NCI-H774 (cell line): ENCODE measurements around the gene ST8SIA2.

Source experiments
- DNase-seq: peaks from one replicate; lab custom pipeline; 2025; lab: John Stamatoyannopoulos, UW

The ST8SIA2 gene, protein sequence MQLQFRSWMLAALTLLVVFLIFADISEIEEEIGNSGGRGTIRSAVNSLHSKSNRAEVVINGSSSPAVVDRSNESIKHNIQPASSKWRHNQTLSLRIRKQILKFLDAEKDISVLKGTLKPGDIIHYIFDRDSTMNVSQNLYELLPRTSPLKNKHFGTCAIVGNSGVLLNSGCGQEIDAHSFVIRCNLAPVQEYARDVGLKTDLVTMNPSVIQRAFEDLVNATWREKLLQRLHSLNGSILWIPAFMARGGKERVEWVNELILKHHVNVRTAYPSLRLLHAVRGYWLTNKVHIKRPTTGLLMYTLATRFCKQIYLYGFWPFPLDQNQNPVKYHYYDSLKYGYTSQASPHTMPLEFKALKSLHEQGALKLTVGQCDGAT

DNA sequence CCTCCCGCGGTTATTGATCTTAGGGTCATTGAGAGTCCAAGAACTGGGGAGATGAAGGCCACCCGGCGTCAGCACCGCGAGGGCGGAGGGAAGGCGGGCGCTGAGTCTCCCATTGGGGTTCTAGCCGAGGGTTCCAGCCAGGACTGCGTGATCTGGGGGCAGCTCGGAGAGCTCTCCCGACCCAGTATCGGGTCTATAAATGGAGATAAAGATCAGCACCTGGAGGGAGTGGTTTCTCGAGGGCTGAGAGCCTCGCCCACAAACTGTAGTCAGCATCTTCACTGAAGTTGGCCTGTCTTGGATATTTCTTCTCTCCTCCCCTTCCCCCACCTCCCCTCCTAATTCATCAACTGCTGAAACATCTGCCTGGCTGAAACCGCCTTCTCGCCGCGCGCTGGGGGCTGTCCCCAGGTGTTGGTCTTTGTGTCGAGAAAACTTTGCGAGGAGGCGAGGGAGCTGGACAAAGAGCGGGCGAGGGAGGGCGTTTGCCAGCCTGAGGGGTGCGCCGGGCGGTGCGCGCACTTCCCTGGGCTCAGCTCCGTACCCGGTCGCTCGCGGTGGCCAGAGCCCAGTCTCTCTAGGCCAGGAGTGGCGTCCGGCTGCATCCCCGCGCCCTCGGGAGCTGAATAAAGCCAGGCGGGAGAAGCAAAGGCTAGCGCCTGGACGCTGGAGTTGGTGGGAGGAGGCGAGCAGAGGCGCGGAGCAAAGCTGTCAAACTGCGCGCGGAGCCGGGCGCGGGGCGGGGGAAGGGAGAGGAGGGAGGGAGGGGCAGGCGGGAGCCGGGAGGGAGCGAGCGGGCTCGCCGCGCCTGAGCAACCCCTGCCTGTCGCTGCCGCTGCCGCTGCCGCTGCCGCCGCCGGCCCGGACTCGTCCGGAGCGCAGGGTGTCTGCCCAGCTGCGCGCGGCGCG, at the start of gene ST8SIA2:
TSS of gene ST8SIA2 (plus strand) at position 811 of the 909 bp plus-strand sequence. CDS start 184 bp downstream, outside the sequence.
- DNase-seq: no peak

DNA sequence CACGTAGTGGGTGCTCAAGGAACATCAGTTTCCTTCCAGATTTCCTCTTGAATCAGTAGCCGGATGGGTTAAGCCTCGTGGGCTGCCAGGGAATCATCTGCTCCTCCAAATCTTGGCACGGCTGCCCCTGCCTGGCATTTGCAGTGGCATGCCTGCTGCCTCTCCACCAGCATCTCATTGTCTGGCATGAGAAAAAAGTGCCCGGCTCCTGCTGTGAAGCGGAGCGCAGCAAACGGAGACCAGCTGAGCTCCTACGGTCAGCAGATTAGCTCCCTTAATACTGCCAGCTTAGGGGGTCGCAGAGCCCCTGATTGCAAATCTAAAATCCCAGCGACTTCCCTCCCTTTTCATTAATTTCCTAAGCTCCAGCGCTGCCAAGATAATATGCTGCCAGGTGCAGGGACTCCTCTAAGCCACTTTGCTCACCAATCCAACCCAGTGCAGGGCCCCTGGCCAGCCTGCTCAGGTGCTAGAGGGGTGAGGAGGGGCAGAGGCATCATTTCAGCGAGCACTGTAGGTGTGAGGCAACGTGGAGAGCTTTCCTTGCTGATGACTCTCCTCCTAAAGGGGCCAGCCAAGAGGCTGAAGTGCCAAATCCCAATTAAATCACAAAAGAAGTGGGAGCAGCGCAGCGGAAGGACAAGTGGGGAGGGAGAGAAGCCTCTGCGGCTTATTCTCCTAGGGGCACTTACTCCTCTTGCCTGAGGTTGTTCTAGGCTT, 49.6 kb upstream of the ST8SIA2 start:
- DNase-seq: no peak

DNA sequence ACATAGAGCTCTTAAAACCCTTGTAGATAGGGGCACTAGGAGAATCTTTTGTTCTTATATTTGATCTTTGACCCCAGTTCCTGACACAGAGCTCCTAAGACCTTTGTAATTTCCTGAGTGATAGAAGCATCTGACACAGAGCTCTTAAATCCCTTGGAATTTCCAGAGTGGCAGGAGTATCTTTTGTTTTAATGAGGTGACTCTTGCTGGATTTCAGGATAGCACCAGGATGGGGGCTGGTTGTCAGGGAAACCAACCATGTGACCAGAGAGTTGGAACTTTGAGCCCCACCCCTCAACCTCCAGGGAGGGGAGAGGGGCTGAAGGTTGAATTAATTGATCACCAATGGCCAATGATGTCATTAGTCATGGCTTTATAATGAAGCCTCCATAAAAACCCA, 47.6 kb upstream of the ST8SIA2 start:
- DNase-seq: no peak

DNA sequence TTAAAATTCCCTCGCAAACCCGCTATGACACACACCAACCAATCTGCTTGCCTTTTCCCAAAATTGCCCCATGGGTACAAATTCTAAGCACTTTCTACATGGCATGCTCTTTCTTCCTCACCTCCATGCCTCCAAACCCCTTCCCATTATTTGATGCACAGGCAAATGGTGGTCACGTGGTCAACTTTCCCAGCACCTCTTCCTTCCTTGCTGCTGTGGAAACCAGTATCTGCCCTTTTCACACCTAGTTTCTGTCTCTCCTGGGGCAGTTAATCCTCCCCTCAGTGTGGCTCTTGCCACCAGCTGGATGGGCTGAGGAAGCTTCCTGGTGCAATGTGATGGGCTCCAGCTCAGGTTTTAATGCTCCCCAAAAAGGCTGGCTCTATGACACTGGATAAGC, 38.4 kb upstream of the ST8SIA2 start:
- no peak for DNase-seq

DNA sequence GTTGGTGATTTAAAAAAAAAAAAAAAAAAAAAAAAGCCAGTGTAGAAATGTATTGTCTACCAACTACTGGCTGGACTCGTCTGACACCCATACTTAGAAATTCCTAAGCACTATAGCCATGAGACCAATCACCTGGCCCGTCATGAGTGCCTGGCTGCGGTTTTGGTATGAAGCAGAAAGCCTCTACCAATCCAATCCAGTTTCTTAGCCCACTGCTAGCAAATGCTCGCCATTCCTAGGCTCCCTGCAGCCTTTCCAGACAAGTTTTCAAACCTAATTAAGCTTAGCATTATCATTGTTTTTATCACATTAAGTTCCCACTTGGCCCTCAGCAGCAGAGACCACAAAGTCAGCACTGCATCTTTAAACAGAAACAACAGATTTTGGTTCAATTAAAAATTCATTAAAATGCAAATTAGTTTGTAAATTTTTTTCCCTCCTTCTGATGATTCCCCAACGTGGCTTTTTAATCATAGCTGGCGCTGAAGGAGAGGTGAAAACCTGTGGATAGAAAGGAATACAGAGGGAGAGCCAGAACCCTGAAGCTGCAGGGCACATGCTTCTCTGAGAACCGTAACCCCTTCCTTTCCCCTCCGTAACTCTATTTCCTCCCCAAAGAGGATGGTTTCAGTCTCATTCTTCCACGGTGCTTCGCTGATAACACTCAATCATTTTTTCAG, 32.2 kb upstream of the ST8SIA2 start:
- DNase-seq: no peak

DNA sequence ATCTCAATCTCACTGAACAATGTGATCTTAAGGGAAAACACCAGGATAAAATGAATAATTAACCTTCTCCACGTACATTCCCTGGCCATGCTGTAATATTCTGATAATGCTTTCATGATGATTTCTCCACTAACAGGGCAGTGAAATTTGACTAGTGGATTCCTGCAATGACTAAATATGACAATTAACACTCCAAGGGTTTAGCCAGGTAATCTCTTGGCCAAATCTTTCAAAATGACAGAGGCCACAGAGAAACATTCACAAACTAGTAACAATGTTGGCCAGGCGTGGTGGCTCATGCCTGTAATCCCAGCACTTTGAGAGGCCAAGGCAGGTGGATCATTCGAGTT, 31.7 kb upstream of the ST8SIA2 start:
- DNase-seq: no peak

DNA sequence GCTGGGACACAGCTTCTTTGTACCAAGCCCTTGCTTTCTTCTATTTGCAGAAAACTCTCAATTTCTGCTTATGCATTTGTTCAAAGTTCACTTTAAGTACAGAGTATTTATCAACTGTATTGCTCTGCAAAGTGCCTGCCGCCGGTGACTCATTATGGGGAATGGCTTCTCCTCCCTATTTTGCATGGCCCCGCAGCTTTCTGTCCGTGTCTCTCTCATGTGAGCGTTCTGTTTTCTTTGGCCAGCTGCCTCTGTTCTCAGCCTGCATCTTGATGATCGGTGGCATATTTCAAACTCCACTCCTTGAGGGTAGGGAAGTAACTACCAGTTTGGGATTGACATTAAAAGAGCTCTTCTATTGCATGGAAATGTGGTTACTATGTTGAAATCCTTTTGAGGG, 28.6 kb upstream of the ST8SIA2 start:
- DNase-seq: no peak

DNA sequence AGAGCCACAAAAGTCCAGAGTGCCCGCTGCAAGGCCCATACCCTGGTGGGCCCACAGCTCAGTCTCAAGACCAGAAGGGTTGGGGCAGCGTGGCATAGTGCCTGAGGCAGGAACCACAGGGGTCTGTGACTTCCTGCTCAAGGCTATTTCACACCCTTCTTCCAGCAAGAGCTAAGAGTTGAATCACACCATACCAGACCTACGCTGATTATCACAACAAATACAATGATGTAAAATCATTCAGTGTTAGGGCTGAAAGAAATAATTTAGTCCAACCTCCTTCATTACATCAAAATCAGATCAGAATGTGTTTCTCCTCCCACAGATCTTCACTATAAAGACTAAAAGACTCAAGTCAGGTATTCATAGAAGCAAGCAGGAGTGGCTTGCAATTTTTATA, 27.8 kb upstream of the ST8SIA2 start:
- DNase-seq: no peak

DNA sequence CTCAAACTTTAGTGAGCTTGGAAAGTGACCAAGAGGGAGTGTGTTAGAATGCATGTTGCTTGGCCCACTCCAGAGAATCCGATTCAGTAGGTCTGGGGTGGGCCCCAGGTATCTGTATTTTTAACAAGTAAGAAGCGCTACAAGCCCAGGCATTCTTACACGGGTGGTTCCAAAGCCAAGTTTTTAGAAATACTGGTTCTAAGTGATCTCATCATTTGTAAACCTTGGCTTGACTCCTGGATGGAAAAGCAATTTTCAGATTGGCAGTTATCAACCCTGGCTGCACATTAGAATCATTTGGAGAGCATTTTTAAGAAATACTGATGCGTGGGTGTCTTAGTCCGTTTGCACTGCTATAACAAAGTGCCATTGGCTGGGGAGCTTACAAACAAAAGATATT, 27.3 kb upstream of the ST8SIA2 start:
- no peak for DNase-seq

DNA sequence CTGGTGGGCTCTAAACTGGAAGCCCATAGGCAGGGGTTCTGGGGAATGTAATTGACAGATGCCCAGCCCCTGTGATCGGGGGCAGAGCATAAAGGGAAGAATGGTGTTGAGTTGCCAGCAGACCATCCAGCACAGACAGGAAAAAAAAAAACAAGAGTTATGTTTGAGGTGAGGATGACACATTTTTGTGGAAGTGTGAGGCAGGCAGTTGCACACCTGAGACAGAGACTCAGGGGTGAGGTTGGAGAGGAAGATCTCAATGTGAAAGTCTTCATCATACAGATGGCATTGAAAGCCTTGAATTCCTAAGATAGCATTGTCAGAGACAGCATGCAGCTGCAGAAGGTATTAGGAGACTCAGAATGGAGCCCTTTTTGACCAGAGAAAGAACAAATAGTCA, 18.6 kb upstream of the ST8SIA2 start:
- no peak for DNase-seq

DNA sequence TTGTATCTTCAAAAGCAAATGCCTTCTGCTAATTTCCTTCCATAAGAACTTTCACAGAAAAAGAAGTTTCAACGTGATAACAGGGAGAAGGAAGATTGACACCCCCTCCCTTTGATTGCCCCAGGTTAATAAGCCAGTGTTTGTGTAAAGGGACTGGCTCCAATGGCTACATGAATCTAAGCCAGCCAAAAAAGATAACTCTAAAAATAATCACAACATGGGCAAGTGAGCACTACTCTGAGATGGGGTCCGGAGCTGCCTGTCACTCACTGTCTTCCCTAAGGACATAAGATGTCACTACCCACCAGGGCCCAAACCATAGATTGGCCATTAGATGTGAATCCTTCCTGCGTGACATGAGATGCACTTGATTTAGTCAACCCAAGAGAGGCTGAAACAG, 17.6 kb upstream of the ST8SIA2 start:
- no peak for DNase-seq

DNA sequence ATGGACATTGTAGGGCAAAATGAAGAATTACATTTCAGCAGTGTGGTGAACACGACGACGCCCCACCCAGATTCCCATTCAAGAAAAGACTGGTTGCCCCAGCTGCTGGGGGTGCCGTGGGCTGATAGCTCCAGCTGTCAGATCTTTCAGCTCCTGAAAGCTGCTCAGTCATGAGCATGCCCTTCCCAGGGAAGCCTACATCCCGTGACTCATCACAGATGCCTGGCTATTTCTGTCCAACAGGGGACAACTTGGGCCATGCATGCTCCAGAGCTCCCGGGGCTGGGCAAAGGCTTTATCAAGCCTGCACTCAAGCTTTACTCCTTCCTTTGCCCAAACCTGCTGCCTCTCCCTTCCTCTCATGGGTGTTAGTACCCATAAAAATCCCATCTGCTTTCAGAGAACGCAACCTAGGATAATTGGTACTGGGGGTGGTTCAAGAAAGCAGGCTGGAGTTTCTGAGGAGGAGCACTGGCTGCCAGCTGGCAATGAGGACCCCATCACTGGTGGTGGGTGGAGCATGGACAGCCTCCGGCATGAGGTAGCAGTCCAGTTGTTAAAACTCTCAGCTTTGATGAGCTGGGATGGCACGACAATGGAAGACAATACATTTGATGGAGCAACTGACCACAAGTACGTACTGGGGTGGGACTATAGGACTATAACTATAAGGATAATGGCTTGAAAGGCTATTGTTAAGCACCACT, 16.4 kb upstream of the ST8SIA2 start:
- DNase-seq: no peak

DNA sequence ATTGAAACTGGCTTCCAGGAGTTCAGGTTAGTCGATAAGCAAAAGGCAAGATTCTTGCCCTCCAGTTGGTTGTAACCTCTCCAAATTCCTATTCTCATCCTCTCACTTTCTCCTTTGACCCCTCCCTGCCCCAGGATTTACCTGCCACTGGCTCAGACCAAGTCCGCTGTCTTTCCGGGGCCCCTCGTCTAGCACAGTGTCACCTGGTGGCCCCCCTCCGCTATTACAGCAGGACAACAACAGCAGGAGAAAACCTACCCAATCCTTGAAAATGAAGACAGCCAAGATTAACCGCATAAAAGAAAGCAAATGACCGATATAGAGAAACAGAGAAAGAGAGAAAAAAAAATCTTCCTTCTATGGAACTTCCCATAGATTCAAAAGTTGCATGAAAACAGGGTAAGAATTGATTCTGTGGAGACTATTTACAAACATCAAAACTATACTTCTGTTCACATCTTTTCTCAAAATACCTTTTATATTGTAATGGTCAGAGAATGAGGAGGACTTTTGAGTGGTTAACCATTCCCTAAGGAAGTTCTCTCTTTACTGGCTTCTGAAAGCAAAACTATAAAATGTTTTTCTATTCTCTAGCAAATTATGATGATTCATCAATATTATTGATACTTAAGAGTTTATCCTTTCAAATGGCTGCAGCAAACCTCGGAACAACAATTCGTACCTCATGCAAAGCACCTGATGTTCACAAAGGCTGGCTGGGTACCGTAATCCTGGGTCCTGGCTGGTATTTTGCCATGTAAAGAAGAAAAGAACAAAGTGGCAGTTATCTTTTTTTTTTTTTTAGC, 10.0 kb upstream of the ST8SIA2 start:
- DNase-seq: no peak

DNA sequence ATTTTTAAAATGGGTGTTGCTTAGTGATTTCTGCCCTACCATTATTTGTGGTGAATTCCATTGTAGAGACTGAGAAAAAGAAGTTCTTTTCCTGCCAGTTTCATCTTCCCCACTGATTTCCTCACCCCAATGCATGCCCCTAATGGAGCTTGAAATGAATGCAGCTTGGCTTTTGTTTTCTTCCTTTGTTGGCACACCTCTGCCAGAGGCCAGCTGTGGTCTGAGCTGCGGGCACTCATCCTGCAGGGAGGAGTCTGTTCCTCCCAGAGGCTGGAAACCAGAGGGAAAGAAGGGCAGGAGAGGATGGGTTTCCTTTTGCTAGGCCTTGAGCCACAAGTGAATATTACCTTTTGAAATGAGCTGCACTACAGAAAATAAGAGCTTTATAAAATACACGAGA, 9.3 kb upstream of the ST8SIA2 start:
- no peak for DNase-seq

DNA sequence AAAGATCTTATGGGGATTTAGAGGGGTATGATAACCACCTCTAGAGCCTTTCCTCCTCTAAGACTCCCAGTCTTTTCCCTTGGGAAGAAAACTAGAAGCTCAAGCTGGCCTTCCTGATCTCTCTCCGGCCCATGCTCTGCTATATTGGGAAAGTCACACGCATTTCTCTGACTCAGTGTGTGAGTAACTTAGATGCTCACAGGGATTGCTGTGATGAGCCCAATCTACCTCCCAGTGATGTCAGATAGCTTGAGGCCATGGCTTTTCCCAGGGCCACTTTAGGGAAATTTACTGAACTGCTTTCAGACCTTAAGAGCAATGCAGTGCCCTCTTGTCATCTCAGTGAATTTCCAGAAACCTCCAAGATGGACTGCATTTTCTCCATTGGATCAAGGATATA, 8.6 kb upstream of the ST8SIA2 start:
- DNase-seq: no peak

DNA sequence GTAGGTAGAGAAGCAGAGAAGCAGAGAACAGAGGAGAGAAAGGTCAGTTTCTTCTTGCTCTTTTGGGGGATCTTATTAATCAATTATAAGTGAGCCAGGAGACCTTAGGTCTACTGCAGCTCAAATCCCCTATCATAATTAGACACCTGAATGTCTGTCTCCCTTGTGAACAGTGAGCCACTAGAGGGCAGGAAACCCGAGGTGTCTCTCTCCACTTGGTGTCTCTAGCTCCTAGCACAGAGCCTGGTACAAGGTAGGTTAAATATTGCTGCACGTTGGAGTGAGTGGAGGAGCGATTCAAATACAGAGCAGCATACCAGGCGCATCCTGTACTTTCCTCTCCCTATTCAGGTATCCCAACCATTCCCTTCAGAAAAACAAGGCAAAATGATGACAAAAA, 2.0 kb upstream of the ST8SIA2 start:
- no peak for DNase-seq

DNA sequence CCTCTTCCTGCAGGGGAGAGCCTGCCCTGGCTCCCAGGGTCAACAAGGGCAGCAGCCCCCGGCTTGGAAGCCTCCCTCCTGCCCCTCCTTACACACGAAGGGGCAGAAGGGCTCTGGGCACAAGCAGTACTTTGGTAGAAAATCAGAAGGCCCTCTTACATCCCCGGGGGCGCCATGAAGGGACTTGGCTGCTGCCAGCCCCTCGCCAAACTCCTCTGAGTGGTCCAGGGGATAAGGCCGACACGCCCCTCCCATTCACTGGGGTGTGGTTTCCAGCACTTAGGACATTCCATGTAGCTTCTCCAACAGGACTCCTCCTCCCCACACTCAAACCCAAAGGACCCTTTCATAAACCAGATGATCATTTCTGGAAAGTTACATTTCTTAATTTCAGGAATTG, 1.2 kb upstream of the ST8SIA2 start:
- DNase-seq: no peak

DNA sequence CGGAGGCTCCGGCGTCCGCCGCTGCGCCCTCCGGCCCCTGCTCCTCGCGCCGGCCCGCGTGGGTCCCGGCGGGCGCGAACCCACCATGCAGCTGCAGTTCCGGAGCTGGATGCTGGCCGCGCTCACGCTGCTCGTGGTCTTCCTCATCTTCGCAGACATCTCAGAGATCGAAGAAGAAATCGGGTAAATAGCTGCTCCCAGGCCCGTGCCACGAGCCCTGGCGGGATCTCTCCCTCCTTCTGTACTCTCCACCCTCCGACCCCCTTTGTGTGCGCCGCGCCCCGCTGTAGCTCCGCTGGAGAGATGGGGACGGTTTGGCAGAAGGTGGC, 263 bp downstream of the ST8SIA2 start:
- no peak for DNase-seq

DNA sequence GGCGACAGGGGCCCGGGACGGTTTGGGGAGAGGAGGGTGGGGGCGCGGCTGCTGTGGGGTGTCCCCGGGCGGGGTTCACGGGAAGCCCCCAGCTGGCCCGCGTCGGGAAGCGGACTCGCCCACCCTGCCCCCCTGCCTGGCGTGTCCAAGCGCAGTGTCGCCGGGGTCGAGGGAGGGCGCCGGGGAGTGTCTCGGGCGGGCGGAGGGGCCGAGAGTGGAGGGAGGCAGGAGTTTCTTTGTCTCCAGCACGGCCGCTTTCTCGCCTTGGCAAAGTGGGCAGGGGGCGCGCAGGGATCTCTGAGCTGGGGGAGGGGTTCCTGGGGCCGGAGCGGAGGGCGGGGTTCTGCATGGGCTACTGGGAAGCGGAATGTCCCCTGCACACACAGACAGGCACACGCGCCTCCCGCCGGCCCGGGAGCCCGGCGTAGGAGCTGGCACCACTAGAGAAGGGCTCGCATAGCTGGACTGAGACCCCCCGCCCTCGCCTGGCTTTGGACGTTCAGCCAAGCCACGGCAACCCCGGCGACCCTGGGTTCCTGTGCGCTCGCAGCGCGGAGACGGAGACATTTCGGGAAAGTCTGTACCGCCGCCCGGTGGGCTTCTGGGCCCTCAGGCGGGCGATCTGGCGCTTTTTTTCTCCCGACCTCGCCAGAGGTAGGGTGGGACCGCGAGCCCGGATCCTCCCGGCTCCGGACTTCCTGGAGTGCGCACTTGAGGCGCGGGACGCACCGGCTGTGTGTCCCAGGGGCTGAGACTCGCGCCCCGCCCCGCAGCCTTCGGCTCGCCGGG, 822 bp downstream of the ST8SIA2 start:
- no peak for DNase-seq

DNA sequence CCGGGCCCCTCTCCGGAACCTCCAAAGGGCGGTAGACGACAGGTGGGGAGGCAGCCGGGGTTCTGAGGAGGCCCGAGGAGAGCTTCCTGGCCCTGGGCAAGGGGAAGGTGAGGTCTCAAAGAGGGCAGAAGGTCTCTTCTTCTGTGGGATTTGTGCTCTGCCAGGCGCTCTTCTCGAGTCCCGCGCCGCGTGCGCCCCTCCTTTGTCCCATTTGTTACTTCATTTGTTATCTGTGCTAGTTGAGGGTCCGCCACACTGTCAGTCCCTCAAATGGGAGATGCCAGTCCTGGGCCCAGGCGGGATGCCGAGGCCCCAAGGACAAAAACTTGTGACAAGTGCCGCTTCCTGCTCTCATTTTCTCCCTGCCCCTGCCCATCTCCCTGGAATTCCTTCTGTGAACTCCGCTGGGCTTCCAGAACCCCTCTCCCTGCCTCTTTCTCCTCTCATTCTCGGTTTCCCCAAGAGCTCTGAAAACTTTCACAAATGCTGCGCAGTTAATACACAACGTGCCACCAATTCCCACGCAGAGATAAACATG, 1.5 kb downstream of the ST8SIA2 start:
- DNase-seq: no peak
